Measurements from ENCODE around the gene YEATS2. TPM values are rescaled to one million over a fixed set of nuclear protein-coding genes. Genes with fewer than 3 reads are reported as not detected.

Gene YEATS2
- polyA plus RNA-seq, 2 of the 4 experiments (the other 2 are of a cell fraction): 11.2 to 15.3 TPM

DNA sequence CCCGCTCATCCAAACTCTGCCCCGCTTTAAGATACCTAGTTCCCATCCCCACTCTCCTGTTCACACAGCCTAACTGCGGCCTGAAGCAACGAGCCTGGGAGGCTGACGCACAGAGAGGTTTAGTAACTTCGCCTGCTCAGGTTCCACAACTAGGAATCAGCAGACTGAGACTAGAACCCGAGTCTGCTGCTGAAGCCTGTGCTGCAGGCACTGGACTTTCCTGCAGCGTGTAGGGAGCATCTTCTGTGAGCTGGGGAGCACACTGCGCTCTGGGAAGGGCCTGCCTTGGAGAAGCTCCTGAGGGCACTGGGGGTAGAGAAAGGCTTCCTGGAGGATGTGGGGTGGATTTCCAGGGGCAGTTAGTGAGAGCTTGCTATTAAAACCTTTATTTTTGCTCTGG is 132.6 kb downstream of the YEATS2 start:
- 94% methylated on average over 9 of the region's 9 CpGs for WGBS (ENCODE audit: missing lambda C conversion rate)
- Histone ChIP-seq H3K4me1 (no peaks in the 10 kb centered on the region), H3K27ac (no peak overlapping the region), H3K4me2 (no peak overlapping the region), H3K4me3 (no peak overlapping the region), H3K9me3 (no peaks in the 10 kb centered on the region)
- TF ChIP-seq POLR2AphosphoS2 (conservative IDR thresholded peaks at IDR 0.05; ENCODE audit: low read length): no peak
- TF ChIP-seq ZNF302 (CRISPR knock-in tag; IDR thresholded peaks at IDR 0.05): no peak
- no peak for TF ChIP-seq EHMT2 (IDR thresholded peaks at IDR 0.05; ENCODE audit: low read depth)
- TF ChIP-seq JUN (IDR thresholded peaks at IDR 0.05): no peak
- TF ChIP-seq TFCP2L1 (CRISPR knock-in tag; IDR thresholded peaks at IDR 0.05): no peak
- TF ChIP-seq, protein P1, sequence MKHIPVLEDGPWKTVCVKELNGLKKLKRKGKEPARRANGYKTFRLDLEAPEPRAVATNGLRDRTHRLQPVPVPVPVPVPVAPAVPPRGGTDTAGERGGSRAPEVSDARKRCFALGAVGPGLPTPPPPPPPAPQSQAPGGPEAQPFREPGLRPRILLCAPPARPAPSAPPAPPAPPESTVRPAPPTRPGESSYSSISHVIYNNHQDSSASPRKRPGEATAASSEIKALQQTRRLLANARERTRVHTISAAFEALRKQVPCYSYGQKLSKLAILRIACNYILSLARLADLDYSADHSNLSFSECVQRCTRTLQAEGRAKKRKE (CRISPR knock-in tag; IDR thresholded peaks at IDR 0.05; ENCODE audit: low read depth): no peak
- TF ChIP-seq, protein P2, sequence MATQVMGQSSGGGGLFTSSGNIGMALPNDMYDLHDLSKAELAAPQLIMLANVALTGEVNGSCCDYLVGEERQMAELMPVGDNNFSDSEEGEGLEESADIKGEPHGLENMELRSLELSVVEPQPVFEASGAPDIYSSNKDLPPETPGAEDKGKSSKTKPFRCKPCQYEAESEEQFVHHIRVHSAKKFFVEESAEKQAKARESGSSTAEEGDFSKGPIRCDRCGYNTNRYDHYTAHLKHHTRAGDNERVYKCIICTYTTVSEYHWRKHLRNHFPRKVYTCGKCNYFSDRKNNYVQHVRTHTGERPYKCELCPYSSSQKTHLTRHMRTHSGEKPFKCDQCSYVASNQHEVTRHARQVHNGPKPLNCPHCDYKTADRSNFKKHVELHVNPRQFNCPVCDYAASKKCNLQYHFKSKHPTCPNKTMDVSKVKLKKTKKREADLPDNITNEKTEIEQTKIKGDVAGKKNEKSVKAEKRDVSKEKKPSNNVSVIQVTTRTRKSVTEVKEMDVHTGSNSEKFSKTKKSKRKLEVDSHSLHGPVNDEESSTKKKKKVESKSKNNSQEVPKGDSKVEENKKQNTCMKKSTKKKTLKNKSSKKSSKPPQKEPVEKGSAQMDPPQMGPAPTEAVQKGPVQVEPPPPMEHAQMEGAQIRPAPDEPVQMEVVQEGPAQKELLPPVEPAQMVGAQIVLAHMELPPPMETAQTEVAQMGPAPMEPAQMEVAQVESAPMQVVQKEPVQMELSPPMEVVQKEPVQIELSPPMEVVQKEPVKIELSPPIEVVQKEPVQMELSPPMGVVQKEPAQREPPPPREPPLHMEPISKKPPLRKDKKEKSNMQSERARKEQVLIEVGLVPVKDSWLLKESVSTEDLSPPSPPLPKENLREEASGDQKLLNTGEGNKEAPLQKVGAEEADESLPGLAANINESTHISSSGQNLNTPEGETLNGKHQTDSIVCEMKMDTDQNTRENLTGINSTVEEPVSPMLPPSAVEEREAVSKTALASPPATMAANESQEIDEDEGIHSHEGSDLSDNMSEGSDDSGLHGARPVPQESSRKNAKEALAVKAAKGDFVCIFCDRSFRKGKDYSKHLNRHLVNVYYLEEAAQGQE (IDR thresholded peaks at IDR 0.05): no peak
- TF ChIP-seq RARB (CRISPR knock-in tag; IDR thresholded peaks at IDR 0.05): no peak
- TF ChIP-seq HEYL (CRISPR knock-in tag; IDR thresholded peaks at IDR 0.05): no peak
- TF ChIP-seq JUNB (IDR thresholded peaks at IDR 0.05): no peak
- TF ChIP-seq SMC3 (IDR thresholded peaks at IDR 0.05): no peak
- TF ChIP-seq CEBPB (IDR thresholded peaks at IDR 0.05): no peak
- TF ChIP-seq, protein P3, sequence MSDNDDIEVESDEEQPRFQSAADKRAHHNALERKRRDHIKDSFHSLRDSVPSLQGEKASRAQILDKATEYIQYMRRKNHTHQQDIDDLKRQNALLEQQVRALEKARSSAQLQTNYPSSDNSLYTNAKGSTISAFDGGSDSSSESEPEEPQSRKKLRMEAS (IDR thresholded peaks at IDR 0.05): no peak
- TF ChIP-seq NFE2L2 (conservative IDR thresholded peaks at IDR 0.05; ENCODE audit: low read length): no peak
- no peak for TF ChIP-seq HOXB13 (CRISPR knock-in tag; IDR thresholded peaks at IDR 0.05; ENCODE audit: low read depth)
- no peak for TF ChIP-seq RNF2 (IDR thresholded peaks at IDR 0.05; ENCODE audit: borderline replicate concordance, low read depth)
- no peak for TF ChIP-seq ZC3H11A (IDR thresholded peaks at IDR 0.05)
- TF ChIP-seq HDAC2 (IDR thresholded peaks at IDR 0.05): no peak
- ChIA-PET CTCF (interaction anchor here (0.9 kb wide), 1 partner anchor 8 kb away, joined by 4 read pairs; no protein-coding TSS in a partner anchor), POLR2A (no interaction called here)
- ATAC-seq (no peak), DNase-seq (ENCODE audit: low read depth in 1 of 2, low spot score in 1 of 2) (no peak), FAIRE-seq (no peak)

DNA sequence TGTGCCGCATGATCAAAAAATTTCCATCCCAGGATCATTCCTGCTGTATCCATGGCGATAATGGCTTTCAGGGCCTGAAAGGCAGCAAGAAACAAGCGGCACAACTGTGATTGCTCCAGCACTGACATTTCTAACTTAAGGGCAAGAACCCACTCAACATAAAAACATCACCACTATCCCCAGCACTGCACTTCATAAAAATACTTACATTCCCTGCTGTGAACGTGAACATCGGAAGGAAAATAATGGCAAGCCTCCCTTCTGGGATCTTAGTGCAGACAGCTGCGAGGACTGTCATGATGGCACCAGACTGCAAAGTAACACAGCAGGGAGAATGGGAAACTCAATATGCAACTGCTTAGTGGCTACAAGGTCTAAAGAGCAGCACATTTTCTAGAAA is 135.9 kb downstream of the YEATS2 start:
- DNase-seq (ENCODE audit: low read depth in 1 of 2, low spot score in 1 of 2) (no peak), FAIRE-seq (no peak), ATAC-seq (no peak)
- Histone ChIP-seq H3K9me3 (no peaks in the 10 kb centered on the region), H3K4me3 (no peak overlapping the region), H3K27ac (no peak overlapping the region), H3K4me2 (no peak overlapping the region), H3K4me1 (no peaks in the 10 kb centered on the region)
- 99% methylated on average over 6 of the region's 6 CpGs for WGBS (ENCODE audit: missing lambda C conversion rate)
- TF ChIP-seq, protein P4, sequence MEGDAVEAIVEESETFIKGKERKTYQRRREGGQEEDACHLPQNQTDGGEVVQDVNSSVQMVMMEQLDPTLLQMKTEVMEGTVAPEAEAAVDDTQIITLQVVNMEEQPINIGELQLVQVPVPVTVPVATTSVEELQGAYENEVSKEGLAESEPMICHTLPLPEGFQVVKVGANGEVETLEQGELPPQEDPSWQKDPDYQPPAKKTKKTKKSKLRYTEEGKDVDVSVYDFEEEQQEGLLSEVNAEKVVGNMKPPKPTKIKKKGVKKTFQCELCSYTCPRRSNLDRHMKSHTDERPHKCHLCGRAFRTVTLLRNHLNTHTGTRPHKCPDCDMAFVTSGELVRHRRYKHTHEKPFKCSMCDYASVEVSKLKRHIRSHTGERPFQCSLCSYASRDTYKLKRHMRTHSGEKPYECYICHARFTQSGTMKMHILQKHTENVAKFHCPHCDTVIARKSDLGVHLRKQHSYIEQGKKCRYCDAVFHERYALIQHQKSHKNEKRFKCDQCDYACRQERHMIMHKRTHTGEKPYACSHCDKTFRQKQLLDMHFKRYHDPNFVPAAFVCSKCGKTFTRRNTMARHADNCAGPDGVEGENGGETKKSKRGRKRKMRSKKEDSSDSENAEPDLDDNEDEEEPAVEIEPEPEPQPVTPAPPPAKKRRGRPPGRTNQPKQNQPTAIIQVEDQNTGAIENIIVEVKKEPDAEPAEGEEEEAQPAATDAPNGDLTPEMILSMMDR (IDR thresholded peaks at IDR 0.05): no peak
- TF ChIP-seq ZC3H11A (IDR thresholded peaks at IDR 0.05) (no peak), RFX5 (IDR thresholded peaks at IDR 0.05) (no peak), RNF2 (IDR thresholded peaks at IDR 0.05; ENCODE audit: borderline replicate concordance, low read depth) (no peak), EHMT2 (IDR thresholded peaks at IDR 0.05; ENCODE audit: low read depth) (no peak)
- TF ChIP-seq, protein P5, sequence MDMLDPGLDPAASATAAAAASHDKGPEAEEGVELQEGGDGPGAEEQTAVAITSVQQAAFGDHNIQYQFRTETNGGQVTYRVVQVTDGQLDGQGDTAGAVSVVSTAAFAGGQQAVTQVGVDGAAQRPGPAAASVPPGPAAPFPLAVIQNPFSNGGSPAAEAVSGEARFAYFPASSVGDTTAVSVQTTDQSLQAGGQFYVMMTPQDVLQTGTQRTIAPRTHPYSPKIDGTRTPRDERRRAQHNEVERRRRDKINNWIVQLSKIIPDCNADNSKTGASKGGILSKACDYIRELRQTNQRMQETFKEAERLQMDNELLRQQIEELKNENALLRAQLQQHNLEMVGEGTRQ (IDR thresholded peaks at IDR 0.05): no peak
- POLR2A ChIA-PET: no interaction called here
- CTCF ChIA-PET: interaction anchor here (1.0 to 1.4 kb wide), 2 partner anchors 17 to 227 kb away, joined by 3 read pairs; no protein-coding TSS in a partner anchor
